Coronary artery (tissue), 2 donors: Measurements from ENCODE around the gene NPAS3.

Experiments used
- DNase-seq: peaks from one replicate; pipeline ENCODE4 v3.0.0-alpha.2; 2017; ENCODE audit warnings: low spot score
- H3K27ac ChIP-seq, 2 donors: fragments of 200-600 bp; sonication (generic); one replicate each; pipeline ENCODE4 v1.5.1; 2016 to 2019
- H3K4me3 ChIP-seq: fragments of 200-600 bp; sonication (generic); 2 replicates; pipeline ENCODE4 v1.5.1; 2016; ENCODE audit warnings: mild to moderate bottlenecking, moderate library complexity
- TF ChIP-seq, protein P1 (sequence below): fragments of 200-600 bp; sonication (generic); IDR thresholded peaks from one replicate; pipeline ENCODE4 v1.5.1; 2019; ENCODE audit warnings: antibody characterized with exemption

Gene NPAS3

DNA sequence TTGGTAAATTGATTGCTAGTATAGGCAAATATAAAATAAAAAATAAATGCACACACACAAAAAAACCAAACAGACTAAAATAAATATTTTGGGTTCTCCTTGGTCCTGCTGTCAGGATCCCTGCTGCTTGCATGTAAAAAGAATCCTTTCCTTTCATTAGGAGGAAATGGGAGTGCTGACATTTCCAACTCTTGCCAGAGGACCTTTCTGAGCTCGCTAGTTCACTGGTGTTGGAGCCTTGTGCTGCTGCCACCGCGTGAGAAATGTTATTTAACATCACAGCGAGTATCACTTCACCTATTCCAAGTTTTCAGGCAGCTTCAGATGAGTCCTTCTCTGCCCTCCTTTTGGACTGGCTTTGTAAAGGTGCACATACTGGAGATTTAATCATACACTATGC, 358.9 kb downstream of the NPAS3 start:
- TF ChIP-seq, protein P1, sequence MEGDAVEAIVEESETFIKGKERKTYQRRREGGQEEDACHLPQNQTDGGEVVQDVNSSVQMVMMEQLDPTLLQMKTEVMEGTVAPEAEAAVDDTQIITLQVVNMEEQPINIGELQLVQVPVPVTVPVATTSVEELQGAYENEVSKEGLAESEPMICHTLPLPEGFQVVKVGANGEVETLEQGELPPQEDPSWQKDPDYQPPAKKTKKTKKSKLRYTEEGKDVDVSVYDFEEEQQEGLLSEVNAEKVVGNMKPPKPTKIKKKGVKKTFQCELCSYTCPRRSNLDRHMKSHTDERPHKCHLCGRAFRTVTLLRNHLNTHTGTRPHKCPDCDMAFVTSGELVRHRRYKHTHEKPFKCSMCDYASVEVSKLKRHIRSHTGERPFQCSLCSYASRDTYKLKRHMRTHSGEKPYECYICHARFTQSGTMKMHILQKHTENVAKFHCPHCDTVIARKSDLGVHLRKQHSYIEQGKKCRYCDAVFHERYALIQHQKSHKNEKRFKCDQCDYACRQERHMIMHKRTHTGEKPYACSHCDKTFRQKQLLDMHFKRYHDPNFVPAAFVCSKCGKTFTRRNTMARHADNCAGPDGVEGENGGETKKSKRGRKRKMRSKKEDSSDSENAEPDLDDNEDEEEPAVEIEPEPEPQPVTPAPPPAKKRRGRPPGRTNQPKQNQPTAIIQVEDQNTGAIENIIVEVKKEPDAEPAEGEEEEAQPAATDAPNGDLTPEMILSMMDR = no peak
- H3K4me3 ChIP-seq = no peak overlapping the region
- no peak for DNase-seq
- H3K27ac ChIP-seq = no peak overlapping the region

DNA sequence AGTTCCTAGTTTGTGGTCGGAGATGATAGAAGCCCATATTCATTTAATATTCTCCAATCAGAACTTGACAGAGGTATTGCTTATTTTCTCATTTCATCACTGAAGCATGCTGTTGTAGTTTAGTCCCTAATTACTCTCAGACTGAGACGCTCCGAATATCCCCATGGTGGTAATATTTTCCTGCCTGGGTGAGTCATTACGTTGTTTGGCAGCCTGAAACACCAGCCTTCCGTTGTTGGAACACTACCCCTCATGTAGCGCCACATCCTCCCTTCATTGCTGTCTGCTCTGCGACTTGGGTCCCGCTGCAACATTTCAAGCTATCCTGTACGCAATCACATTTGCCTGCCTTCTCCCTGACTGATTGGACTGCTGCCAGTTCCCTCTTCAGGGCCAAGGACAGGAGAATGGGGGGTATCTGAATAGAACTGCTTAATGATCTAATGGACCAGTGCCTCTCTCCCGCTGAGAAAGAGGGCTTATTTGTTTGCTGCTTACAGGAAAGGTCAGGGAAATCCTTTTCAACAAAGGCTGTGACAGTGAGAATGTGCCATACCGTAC, 369.1 kb downstream of the NPAS3 start:
- TF ChIP-seq, protein P1 = no peak
- Histone ChIP-seq H3K4me3 (peak overlapping the region; percentile 41), H3K27ac (no peak overlapping the region)
- no peak for DNase-seq

DNA sequence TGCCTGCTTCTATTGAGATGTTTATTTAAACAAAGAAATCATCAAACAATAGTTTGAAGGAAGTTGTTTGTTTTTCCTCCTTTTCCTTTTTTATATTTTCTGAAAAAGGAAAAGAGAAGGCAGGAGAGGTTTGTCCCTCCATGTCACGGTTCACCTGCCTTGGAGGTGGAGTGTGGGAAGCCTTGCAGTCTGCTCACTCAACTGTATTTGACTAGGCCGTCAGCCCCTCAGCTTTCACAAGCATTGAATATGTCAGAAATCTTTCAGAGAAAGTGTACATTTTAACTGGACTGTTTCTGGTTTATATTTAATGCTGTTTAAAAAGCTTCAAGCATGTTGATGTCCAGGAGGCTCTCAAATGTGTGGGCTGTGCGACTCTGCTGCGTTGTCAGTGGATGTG, 370.4 kb downstream of the NPAS3 start:
- TF ChIP-seq, protein P1 = no peak

DNA sequence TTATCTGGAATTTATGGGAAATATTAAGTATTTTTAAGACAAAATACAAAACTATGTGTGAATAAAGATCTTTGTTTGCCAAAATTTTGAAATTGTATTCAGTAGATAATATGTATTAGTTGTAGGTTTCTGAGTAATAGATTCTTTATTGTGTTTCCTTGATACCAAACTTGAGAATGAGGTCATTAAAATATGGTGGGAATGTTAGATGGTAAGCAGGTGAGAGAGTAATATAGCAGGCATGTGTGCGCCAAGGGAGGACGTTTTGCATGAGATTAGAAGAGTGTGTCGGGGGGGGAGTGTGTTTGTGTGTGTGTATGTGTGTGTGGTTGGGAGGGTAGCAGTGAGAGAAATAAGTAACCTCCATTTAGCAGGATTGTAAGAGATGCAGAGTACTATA, 376.5 kb downstream of the NPAS3 start:
- no peak for DNase-seq
- TF ChIP-seq, protein P1 = no peak
- Histone ChIP-seq H3K27ac (no peak overlapping the region), H3K4me3 (no peak overlapping the region)

More for the DNA sequence above, 370.4 kb downstream of the NPAS3 start:
- DNase-seq = no peak
- H3K27ac ChIP-seq = no peak overlapping the region
- no peak overlapping the region for H3K4me3 ChIP-seq

DNA sequence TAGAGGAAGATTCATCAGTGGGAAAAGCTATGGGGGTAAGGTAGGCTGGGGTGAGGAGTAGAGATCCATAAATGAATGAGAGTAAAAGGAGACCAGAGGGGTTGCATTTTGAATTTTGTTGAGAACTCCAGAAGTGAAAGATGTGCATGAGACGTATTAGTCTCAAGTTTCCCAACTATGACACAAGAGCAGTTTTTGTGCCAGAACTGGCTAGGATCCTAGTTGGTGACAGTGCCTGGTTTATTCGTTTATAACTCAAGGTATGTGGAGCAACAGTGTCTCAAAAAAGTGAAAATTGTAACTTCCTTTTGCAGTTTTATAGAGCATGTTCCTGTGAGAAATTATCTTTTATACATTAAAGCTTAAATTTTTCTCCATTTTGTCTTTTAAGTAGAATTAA, 377.0 kb downstream of the NPAS3 start:
- no peak for DNase-seq
- H3K27ac ChIP-seq = no peak overlapping the region
- H3K4me3 ChIP-seq = no peak overlapping the region
- TF ChIP-seq, protein P1 = no peak

DNA sequence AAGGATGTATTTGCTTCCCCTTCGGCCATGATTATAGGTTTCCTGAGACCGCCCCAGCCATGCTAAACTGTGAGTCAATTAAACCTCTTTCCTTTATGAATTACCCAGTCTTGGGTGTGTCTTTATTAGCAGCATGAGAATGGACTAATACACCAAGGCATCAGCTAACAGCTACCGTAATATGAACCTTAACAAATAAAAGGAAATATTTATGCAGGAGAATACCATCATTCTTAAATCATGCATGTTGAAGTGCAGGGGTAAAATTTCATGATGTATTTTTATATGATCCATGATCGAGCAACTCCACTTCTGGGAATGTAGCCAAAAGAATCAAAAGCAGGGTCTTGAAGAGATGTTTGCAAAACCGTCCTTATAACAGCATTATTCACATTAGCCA, 379.0 kb downstream of the NPAS3 start:
- no peak overlapping the region for H3K27ac ChIP-seq
- no peak overlapping the region for H3K4me3 ChIP-seq
- TF ChIP-seq, protein P1 = no peak
- DNase-seq = no peak

DNA sequence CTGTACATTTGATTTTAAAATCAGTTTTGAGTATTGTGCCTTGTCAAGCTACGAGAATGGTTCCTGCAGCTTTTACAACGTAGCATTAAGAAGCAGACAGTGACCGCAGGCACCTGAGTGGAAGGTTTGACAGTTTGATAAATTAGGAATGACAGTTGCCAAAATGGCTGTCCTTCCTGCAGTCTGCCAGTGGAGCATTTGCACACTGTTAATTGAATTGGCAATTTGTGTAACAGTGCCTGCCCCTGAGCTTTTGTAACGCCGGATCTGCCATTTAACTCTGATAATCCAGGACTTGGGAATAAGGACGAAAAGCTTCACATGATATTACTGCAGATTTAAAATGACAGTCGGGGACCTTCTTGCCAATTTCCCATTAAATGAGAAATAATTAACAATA, 385.3 kb downstream of the NPAS3 start:
- H3K27ac ChIP-seq = no peak overlapping the region
- no peak overlapping the region for H3K4me3 ChIP-seq
- no peak for DNase-seq
- TF ChIP-seq, protein P1 = no peak
